ENCODE results near the gene RGS1. TPM values are rescaled to one million over a fixed set of nuclear protein-coding genes. Genes with fewer than 3 reads are reported as not detected.
"Not testable (repeated sequence)": the region's sequence is repeated elsewhere in the genome, so short reads cannot be mapped to it uniquely, and the experiment has no call there.

RGS1 gene, protein sequence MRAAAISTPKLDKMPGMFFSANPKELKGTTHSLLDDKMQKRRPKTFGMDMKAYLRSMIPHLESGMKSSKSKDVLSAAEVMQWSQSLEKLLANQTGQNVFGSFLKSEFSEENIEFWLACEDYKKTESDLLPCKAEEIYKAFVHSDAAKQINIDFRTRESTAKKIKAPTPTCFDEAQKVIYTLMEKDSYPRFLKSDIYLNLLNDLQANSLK
- total RNA-seq = 11.8 and 12.0 TPM in 2 replicates

- peaks cover 35% of the 10 kb centered on the region for H3K36me3 Mint-ChIP-seq (ENCODE audit: low read depth)
- intact Hi-C loops (cut with micrococcal nuclease) = loop anchor here (1.0 to 2.0 kb wide), 7 partner anchors 24 to 483 kb away; partner anchors contain the start of genes RO60 and UCHL5
- peak; percentile 70 for DNase-seq (ENCODE audit: low spot score)
- peaks cover 3% of the 10 kb centered on the region for H3K9me3 Mint-ChIP-seq
- H3K27ac Mint-ChIP-seq = peak within 1 kb of the TSS; percentile 92
- H3K27me3 Mint-ChIP-seq (ENCODE audit: insufficient read depth) = no peaks in the 10 kb centered on the region
- peak within 1 kb of the TSS; percentile 89 for H3K4me3 Mint-ChIP-seq
- H3K4me1 Mint-ChIP-seq (ENCODE audit: low read depth) = peaks cover 98% of the 10 kb centered on the region
These were observed at the start of gene RGS1 for GRCh38 chr1:192575499-192576189. TSS of gene RGS1 (plus strand) at chr1:192575773. CDS start at chr1:192575793, 20 bp downstream.

- intact Hi-C loops (cut with micrococcal nuclease) = no loop called here
- peaks cover 6% of the 10 kb centered on the region for H3K36me3 Mint-ChIP-seq (ENCODE audit: low read depth)
- H3K4me1 Mint-ChIP-seq (ENCODE audit: low read depth) = peaks cover 38% of the 10 kb centered on the region
- H3K4me3 Mint-ChIP-seq = no peak overlapping the region
- no peak overlapping the region for H3K27ac Mint-ChIP-seq
- peaks cover 4% of the 10 kb centered on the region for H3K9me3 Mint-ChIP-seq
- peaks cover 4% of the 10 kb centered on the region for H3K27me3 Mint-ChIP-seq (ENCODE audit: insufficient read depth)
- DNase-seq (ENCODE audit: low spot score) = no peak
These were observed 48.3 kb upstream of the RGS1 start for GRCh38 chr1:192527111-192527795.

DNA sequence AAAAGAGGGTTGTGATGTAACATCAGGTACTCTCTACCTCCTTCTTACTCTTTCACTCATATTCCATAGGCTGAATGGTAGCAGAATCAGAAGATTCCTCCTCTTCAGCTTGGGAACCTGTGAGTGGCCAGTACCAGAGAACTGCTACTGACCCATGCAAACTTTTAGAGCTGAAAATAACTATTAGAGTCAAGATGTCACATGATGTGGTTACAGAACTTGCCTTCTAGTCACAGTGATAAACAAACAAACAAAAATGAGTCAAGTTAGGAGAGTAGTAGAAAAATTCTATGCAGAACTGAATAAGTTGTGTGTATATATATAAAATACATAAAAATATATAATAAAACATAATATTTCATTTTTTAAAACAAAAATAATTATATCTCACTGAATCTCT is 47.6 kb upstream of the RGS1 start:
- no peak overlapping the region for H3K4me3 Mint-ChIP-seq
- peaks cover 6% of the 10 kb centered on the region for H3K36me3 Mint-ChIP-seq (ENCODE audit: low read depth)
- H3K27ac Mint-ChIP-seq = no peak overlapping the region
- intact Hi-C loops (cut with micrococcal nuclease) = no loop called here
- H3K9me3 Mint-ChIP-seq = peaks cover 7% of the 10 kb centered on the region
- no peak for DNase-seq (ENCODE audit: low spot score)
- H3K4me1 Mint-ChIP-seq (ENCODE audit: low read depth) = peaks cover 36% of the 10 kb centered on the region
- peaks cover 4% of the 10 kb centered on the region for H3K27me3 Mint-ChIP-seq (ENCODE audit: insufficient read depth)

- Mint-ChIP-seq H3K4me3 (no peak overlapping the region), H3K4me1 (ENCODE audit: low read depth) (peaks cover 38% of the 10 kb centered on the region), H3K27ac (no peak overlapping the region), H3K36me3 (ENCODE audit: low read depth) (peaks cover 9% of the 10 kb centered on the region), H3K27me3 (ENCODE audit: insufficient read depth) (peaks cover 4% of the 10 kb centered on the region), H3K9me3 (peaks cover 7% of the 10 kb centered on the region)
- DNase-seq (ENCODE audit: low spot score) = no peak
- intact Hi-C loops (cut with micrococcal nuclease) = no loop called here
These were observed 46.4 kb upstream of the RGS1 start for GRCh38 chr1:192529031-192529755.

DNA sequence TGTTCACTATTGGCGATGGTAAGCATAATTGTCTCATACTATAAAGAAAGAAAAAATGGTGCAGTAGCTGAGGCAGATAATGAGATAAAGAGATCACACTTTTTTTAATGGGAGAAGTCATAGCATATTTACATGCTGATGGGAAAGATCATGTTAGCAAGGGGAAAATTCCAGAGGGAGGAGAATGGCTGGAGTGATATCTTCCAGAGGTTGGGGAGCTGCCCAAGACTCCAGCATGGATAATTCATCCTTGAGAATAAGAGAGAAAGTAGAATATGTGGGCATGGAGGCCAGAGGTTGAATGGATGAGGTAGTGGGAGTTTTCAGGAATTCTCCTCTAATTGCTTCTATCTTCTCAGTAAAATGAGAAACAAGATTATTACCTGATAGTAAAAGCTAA is 45.8 kb upstream of the RGS1 start:
- peaks cover 32% of the 10 kb centered on the region for H3K4me1 Mint-ChIP-seq (ENCODE audit: low read depth)
- intact Hi-C loops (cut with micrococcal nuclease) = loop anchor here (1.0 to 2.0 kb wide), 2 partner anchors 9 to 15 kb away; no protein-coding TSS in a partner anchor
- H3K36me3 Mint-ChIP-seq (ENCODE audit: low read depth) = peaks cover 9% of the 10 kb centered on the region
- H3K9me3 Mint-ChIP-seq = peaks cover 7% of the 10 kb centered on the region
- no peak overlapping the region for H3K4me3 Mint-ChIP-seq
- DNase-seq (ENCODE audit: low spot score) = no peak
- peaks cover 4% of the 10 kb centered on the region for H3K27me3 Mint-ChIP-seq (ENCODE audit: insufficient read depth)
- H3K27ac Mint-ChIP-seq = peak overlapping the region; percentile 49

GRCh38 chr1:192530254-192530653 is 45.3 kb upstream of the RGS1 start:
- intact Hi-C loops (cut with micrococcal nuclease) = loop anchor here (1.0 to 2.0 kb wide), 2 partner anchors 9 to 15 kb away; no protein-coding TSS in a partner anchor
- DNase-seq (ENCODE audit: low spot score) = no peak
- peak overlapping the region; percentile 49 for H3K27ac Mint-ChIP-seq
- H3K36me3 Mint-ChIP-seq (ENCODE audit: low read depth) = peaks cover 8% of the 10 kb centered on the region
- H3K9me3 Mint-ChIP-seq = peaks cover 7% of the 10 kb centered on the region
- peaks cover 32% of the 10 kb centered on the region for H3K4me1 Mint-ChIP-seq (ENCODE audit: low read depth)
- no peak overlapping the region for H3K4me3 Mint-ChIP-seq
- H3K27me3 Mint-ChIP-seq (ENCODE audit: insufficient read depth) = peaks cover 4% of the 10 kb centered on the region

DNA sequence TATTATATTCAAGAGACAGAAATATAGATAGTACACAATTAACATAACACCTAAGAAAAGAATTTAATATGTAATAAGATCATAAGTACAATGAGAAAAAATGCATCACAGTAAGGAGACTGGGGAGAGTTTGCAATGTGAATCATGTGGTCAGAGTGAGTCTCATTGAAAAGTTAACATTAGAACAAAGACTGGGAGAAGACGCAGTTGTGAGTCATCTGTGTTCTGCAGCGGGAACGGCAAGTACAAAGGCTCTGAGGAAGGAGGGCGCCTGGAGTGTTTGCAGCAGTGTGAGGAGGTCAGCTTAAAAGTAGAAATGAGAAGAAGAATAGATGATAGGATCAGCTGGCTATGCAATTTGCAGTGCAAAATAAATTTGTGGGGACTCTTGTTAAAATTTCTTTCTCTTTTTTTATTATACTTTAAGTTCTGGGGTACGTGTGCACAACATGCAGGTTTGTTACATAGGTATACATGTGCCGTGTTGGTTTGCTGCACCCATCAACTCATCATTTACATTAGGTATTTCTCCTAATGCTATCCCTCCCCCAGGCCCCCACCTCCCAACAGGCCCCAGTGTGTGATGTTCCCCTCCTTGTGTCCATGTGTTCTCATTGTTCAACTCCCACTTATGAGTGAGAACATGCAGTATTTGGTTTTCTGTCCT is 44.4 kb upstream of the RGS1 start:
- H3K27ac Mint-ChIP-seq; H3K4me3 Mint-ChIP-seq; H3K9me3 Mint-ChIP-seq; DNase-seq (ENCODE audit: low spot score); H3K36me3 Mint-ChIP-seq (ENCODE audit: low read depth); H3K27me3 Mint-ChIP-seq (ENCODE audit: insufficient read depth): not testable (repeated sequence)
- H3K4me1 Mint-ChIP-seq (ENCODE audit: low read depth) = peaks cover 32% of the 10 kb centered on the region
- intact Hi-C loops (cut with micrococcal nuclease) = loop anchor here (1.0 to 2.0 kb wide), 2 partner anchors 14 to 15 kb away; no protein-coding TSS in a partner anchor

DNA sequence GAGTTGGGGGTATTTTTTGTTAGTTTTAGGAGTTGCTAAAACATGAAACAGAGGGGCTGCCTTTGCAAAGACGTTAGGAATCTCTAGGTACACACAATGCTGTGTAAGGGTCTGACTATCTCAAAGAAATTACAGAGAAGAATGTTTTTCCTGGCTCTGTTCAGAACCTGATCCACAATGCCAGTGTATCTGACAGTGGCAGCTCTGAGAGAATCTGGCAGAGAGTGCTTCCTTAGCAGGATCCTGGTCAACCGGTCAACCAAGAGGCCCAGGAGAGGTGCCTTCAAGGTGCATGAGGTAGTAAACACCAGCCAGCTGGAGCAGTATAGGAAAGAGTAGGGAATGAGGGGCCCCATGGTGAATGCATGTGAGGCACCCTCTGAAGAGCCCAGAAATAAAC is 40.9 kb upstream of the RGS1 start:
- Mint-ChIP-seq H3K4me3 (no peak overlapping the region), H3K4me1 (ENCODE audit: low read depth) (peaks cover 53% of the 10 kb centered on the region)

GRCh38 chr1:192535916-192536664 is 39.5 kb upstream of the RGS1 start:
- no peaks in the 10 kb centered on the region for H3K27me3 Mint-ChIP-seq (ENCODE audit: insufficient read depth)
- H3K9me3 Mint-ChIP-seq = peaks cover 5% of the 10 kb centered on the region
- DNase-seq (ENCODE audit: low spot score) = no peak
- intact Hi-C loops (cut with micrococcal nuclease) = no loop called here
- H3K27ac Mint-ChIP-seq = no peak overlapping the region
- H3K4me3 Mint-ChIP-seq = no peak overlapping the region
- H3K36me3 Mint-ChIP-seq (ENCODE audit: low read depth) = peaks cover 9% of the 10 kb centered on the region
- H3K4me1 Mint-ChIP-seq (ENCODE audit: low read depth) = peaks cover 52% of the 10 kb centered on the region

More for the DNA sequence above, 40.9 kb upstream of the RGS1 start:
- DNase-seq (ENCODE audit: low spot score) = no peak
- Mint-ChIP-seq H3K27ac (no peak overlapping the region), H3K9me3 (peaks cover 7% of the 10 kb centered on the region), H3K36me3 (ENCODE audit: low read depth) (peaks cover 6% of the 10 kb centered on the region), H3K27me3 (ENCODE audit: insufficient read depth) (peaks cover 2% of the 10 kb centered on the region)
- intact Hi-C loops (cut with micrococcal nuclease) = no loop called here

- DNase-seq (ENCODE audit: low spot score) = peak; percentile 26
- Mint-ChIP-seq H3K4me1 (ENCODE audit: low read depth) (peaks cover 67% of the 10 kb centered on the region), H3K9me3 (no peaks in the 10 kb centered on the region), H3K4me3 (peak overlapping the region; percentile 66), H3K36me3 (ENCODE audit: low read depth) (peaks cover 7% of the 10 kb centered on the region), H3K27ac (peak overlapping the region; percentile 90), H3K27me3 (ENCODE audit: insufficient read depth) (no peaks in the 10 kb centered on the region)
- intact Hi-C loops (cut with micrococcal nuclease) = loop anchor here (1.0 kb wide), 2 partner anchors 13 to 21 kb away; no protein-coding TSS in a partner anchor
These were observed 36.9 kb upstream of the RGS1 start for GRCh38 chr1:192538407-192539296.
